ENCODE results near the gene ALK.

DNA sequence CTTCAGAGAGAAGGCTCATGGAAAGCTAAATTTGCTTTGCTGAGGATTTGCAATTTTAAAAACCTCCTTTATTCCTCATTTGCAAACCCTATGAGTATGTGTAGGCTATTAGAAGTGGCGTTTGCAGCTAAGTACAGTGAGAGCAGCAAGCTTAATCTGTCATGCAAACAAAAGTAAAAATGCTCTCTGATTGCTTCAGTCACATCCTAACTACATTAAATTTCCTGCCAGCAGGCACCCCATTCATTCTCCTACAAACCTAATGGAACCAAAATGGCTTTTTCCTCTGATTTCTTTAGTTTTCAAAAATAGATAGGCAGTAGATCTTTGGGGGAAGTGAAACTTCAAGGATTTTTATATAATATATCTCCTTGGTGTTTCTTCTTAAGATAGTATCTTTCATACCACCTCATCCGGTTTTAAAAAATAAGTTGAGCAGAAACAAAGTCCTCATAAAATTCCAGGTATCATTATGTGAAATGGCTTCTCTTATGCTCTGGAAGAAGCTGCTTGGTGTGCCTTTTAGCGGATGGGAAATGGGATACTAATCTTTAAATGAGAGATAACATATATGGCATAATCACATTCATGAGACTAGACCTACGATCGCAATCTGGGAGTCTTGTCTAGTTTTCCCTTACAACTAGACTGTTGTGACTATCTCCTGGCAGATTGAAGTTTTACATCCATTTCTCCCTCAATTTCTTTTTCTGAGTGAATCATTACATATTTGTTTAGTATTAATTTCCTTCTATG is 757.1 kb downstream of the ALK start:
- TF ChIP-seq POLR2AphosphoS5 (IDR thresholded peaks at IDR 0.05; ENCODE audit: low read depth, low read length) (no peak), SIN3A (IDR thresholded peaks at IDR 0.05; ENCODE audit: borderline replicate concordance, insufficient read depth, low read length) (no peak), TAF1 (IDR thresholded peaks at IDR 0.05; ENCODE audit: borderline replicate concordance, insufficient read depth, low read length) (no peak)
- TF ChIP-seq, protein P1, sequence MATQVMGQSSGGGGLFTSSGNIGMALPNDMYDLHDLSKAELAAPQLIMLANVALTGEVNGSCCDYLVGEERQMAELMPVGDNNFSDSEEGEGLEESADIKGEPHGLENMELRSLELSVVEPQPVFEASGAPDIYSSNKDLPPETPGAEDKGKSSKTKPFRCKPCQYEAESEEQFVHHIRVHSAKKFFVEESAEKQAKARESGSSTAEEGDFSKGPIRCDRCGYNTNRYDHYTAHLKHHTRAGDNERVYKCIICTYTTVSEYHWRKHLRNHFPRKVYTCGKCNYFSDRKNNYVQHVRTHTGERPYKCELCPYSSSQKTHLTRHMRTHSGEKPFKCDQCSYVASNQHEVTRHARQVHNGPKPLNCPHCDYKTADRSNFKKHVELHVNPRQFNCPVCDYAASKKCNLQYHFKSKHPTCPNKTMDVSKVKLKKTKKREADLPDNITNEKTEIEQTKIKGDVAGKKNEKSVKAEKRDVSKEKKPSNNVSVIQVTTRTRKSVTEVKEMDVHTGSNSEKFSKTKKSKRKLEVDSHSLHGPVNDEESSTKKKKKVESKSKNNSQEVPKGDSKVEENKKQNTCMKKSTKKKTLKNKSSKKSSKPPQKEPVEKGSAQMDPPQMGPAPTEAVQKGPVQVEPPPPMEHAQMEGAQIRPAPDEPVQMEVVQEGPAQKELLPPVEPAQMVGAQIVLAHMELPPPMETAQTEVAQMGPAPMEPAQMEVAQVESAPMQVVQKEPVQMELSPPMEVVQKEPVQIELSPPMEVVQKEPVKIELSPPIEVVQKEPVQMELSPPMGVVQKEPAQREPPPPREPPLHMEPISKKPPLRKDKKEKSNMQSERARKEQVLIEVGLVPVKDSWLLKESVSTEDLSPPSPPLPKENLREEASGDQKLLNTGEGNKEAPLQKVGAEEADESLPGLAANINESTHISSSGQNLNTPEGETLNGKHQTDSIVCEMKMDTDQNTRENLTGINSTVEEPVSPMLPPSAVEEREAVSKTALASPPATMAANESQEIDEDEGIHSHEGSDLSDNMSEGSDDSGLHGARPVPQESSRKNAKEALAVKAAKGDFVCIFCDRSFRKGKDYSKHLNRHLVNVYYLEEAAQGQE (IDR thresholded peaks at IDR 0.05; ENCODE audit: insufficient read depth in 1 of 2, low read depth in 2 of 2, low read length in 2 of 2): no peak
